HEK293 (cell line): Measurements from ENCODE around the gene HLA-DMB.

Source experiments
- MZF1 ChIP-seq: fragments of 450-650 bp; formaldehyde crosslinking; IDR thresholded peaks from 2 replicates; pipeline ENCODE4 v1.5.1; 2017; ENCODE audit warnings: missing biosample characterization, missing genetic modification characterization, borderline replicate concordance
- OSR2 ChIP-seq: fragments of 450-650 bp; formaldehyde crosslinking; IDR thresholded peaks from 2 replicates; pipeline ENCODE4 v1.5.1; 2016; ENCODE audit warnings: missing biosample characterization, missing genetic modification characterization
- YY1 ChIP-seq: fragments of 450-650 bp; formaldehyde crosslinking; IDR thresholded peaks from 2 replicates; pipeline ENCODE4 v1.5.1; 2018; ENCODE audit warnings: missing biosample characterization, missing genetic modification characterization
- ZNF24 ChIP-seq: fragments of 450-650 bp; formaldehyde crosslinking; IDR thresholded peaks from 2 replicates; pipeline ENCODE4 v1.5.1; 2016; ENCODE audit warnings: missing biosample characterization, missing genetic modification characterization
- ZNF510 ChIP-seq: fragments of 450-650 bp; formaldehyde crosslinking; IDR thresholded peaks from 2 replicates; pipeline ENCODE4 v1.5.1; 2018; ENCODE audit warnings: mild to moderate bottlenecking, missing genetic modification characterization, missing biosample characterization; ENCODE audit not compliant: insufficient replicate concordance
- ZNF513 ChIP-seq: fragments of 450-650 bp; IDR thresholded peaks from 2 replicates; pipeline ENCODE4 v1.5.1; 2018; ENCODE audit warnings: missing biosample characterization, missing genetic modification characterization
- ZNF624 ChIP-seq: fragments of 450-650 bp; formaldehyde crosslinking; IDR thresholded peaks from 2 replicates; pipeline ENCODE4 v1.5.1; 2017; ENCODE audit warnings: missing biosample characterization, missing genetic modification characterization
- TF ChIP-seq, protein P1 (sequence below): fragments of 450-650 bp; formaldehyde crosslinking; IDR thresholded peaks from 2 replicates; pipeline ENCODE4 v1.5.1; 2016; ENCODE audit warnings: missing biosample characterization, missing genetic modification characterization

GRCh38 chr6:32968093-32968866 lies 27.5 kb upstream of the HLA-DMB start, which contains the start of gene BRD2:
- peak; percentile 72 for TF ChIP-seq YY1 (tag by site-specific recombination)
- TF ChIP-seq, protein P1, sequence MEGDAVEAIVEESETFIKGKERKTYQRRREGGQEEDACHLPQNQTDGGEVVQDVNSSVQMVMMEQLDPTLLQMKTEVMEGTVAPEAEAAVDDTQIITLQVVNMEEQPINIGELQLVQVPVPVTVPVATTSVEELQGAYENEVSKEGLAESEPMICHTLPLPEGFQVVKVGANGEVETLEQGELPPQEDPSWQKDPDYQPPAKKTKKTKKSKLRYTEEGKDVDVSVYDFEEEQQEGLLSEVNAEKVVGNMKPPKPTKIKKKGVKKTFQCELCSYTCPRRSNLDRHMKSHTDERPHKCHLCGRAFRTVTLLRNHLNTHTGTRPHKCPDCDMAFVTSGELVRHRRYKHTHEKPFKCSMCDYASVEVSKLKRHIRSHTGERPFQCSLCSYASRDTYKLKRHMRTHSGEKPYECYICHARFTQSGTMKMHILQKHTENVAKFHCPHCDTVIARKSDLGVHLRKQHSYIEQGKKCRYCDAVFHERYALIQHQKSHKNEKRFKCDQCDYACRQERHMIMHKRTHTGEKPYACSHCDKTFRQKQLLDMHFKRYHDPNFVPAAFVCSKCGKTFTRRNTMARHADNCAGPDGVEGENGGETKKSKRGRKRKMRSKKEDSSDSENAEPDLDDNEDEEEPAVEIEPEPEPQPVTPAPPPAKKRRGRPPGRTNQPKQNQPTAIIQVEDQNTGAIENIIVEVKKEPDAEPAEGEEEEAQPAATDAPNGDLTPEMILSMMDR (tag by site-specific recombination): no peak
- TF ChIP-seq MZF1 (tag by site-specific recombination): no peak; the same call in 1 of the 2 replicates
- TF ChIP-seq ZNF513 (tag by site-specific recombination): no peak
- TF ChIP-seq ZNF24 (tag by site-specific recombination): peak; percentile 69; the same call in 1 of the 2 replicates
- no peak for TF ChIP-seq ZNF510
- TF ChIP-seq OSR2 (tag by site-specific recombination): peak; percentile 46; the same call in 1 of the 2 replicates
- TF ChIP-seq ZNF624 (tag by site-specific recombination): no peak
